22Rv1 (cell line): ENCODE measurements around the gene TACR2.

Experiments
- H3K27ac ChIP-seq: fragments of 450-650 bp; 2 replicates; pipeline ENCODE4 v1.5.1; 2017
- CTCF ChIP-seq: fragments of 450-650 bp; IDR thresholded peaks from 2 replicates; pipeline ENCODE4 v1.5.1; 2017; ENCODE audit warnings: mild to moderate bottlenecking
- ZFX ChIP-seq: fragments of 450-650 bp; IDR thresholded peaks from 2 replicates; pipeline ENCODE4 v1.6.1; 2017; ENCODE audit warnings: antibody characterized with exemption, borderline replicate concordance

Gene TACR2

DNA sequence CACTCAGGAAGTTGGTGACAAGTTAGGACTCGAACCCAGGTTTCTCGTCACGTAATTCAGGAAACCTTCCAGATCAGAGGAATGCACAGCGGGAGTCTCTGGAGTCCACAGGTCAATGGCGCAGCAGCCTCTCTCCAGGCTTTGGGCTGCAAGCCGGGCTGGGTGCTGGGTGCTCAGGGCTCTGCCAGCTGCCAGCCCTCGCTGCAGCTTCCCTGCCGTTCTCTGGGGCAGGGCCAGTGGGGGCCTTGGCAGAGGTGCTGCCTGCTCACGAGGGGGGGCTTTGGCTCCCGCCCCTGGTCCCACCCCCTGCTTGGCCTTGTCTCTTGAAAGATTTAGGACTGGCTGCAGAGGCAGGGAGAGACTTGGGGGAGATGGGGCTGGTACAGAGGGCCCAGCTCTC lies at the start of gene TACR2:
Gene TACR2 (minus strand): TSS at position 224 of the 400 bp plus-strand sequence. CDS start 595 bp downstream, outside the sequence.
- TF ChIP-seq CTCF (no peak), ZFX (no peak)

DNA sequence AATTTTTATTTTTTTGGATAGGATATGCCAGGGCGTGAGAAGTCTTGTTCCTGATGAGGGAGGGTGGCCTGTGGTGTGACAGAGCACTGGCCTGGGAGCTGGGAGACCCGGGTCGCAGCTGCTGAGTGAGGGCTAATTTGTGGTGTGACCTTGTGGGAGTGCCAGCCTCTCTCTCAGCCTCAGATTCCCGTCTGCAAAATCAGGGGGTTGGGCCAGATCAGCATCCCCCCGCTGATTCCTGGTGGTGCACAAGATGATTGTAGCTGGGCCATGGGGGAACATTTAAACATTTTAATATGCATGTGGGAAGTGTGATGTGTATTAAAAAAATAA lies 49.4 kb upstream of the TACR2 start:
- TF ChIP-seq ZFX (no peak), CTCF (no peak)
- no peak overlapping the region for H3K27ac ChIP-seq

More for the DNA sequence above, at the start of gene TACR2:
- H3K27ac ChIP-seq = no peak within 1 kb of the TSS

GRCh38 chr10:69465457-69466157 lies 48.9 kb upstream of the TACR2 start:
- TF ChIP-seq CTCF = no peak
- no peak for TF ChIP-seq ZFX
- H3K27ac ChIP-seq = no peak overlapping the region

DNA sequence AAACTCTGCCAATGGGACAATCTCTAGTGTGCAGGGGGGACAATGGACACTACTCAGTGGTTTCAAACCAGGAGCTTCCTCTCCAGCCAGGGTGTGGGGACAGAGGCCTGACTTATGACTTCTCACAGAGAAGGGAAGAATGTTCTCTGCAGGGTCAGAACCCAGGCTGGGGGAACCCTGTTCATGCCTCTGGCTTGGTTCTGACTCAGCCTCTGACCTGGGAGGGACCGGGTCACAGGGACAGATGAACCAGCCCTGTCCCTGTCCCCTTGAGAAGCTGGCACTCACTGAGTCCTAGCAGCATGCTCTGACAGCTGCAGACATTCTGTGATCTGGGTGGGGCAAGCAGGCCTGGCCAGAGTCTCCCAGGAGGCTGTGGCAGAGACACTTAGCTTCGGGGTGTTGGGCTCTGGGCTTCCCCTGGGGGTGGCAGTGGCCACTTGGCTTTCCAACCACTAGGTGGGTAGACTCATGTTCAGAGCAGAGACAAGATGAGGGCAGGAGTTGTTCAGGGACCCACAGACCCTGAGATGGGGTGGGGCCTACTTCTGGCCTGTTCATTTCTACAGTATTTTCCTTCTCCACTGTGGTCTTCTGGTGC lies 48.2 kb upstream of the TACR2 start:
- H3K27ac ChIP-seq = no peak overlapping the region
- TF ChIP-seq ZFX = no peak
- no peak for TF ChIP-seq CTCF

DNA sequence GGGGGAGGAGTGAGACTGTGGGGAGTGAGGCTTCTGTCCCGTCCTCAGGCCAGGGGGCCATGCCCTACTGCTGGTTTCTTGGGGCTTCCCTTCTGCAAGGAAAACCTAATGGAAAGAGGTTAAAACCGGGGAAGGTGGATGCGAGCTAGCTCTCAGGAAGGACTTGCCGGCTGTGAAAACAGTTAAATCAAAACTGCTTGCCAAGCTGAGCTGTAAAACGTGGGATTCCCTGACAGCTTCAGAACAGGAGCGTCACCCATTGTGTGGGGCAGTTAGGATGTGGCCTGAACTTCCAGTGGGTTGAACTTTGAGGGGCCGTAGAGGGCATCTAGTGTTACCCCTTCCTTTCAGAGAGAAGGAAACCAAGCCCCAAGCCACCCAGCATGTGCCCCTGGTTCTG lies 47.7 kb upstream of the TACR2 start:
- H3K27ac ChIP-seq = no peak overlapping the region
- TF ChIP-seq CTCF (no peak), ZFX (no peak)

GRCh38 chr10:69463886-69464285 lies 47.2 kb upstream of the TACR2 start:
- TF ChIP-seq ZFX (no peak), CTCF (no peak)

DNA sequence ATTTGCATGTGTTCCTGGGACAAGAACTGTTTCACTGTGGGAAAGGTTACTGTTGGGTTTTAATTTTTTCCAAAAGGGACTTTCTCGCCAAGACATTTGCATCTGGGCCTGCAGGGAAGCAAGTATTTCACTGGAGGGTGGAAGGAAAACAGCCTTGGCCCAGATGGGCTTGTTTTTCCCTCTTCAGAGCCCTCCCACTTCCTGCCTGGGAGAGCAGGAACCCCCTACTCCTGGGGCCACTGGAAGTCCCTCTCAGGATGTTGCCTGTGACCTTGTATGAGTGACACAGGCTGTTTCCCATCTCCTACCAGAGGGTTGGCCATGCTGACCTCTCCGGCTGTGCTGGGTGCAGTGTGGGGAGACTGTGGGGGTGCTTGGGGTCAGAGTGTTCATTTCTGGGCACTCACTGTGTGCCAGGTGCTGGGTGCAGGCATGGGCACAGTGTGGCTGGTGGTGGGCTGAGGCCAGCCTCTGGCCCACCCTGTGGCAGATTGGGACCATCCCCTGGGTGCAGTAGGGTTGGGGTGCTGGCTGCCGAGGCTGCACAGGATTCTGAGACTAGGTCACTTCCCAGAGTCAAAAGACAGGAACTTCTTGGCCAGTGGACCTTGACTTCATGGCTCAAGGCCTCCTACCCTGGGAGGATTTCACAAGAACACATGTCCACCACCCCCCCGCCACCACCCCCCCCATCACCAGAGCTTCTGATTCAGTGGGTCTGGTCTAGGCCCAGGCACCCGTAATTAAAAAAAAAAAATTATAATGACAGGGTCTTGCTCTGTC lies 44.7 kb upstream of the TACR2 start:
- TF ChIP-seq CTCF (no peak), ZFX (no peak)
- no peak overlapping the region for H3K27ac ChIP-seq

More at GRCh38 chr10:69463886-69464285, 47.2 kb upstream of the TACR2 start:
- H3K27ac ChIP-seq = no peak overlapping the region
